AG04449 (cell line): Measurements from ENCODE around the gene RBM7.

Experiments
- CTCF ChIA-PET: fragments of 350-600 bp; formaldehyde crosslinking; extraction: SDS; loops from one replicate; lab custom pipeline; 2021; ENCODE audit warnings: antibody characterized with exemption; lab: Yijun Ruan, JAX
- POLR2A ChIA-PET: fragments of 400-600, 350-600 bp; formaldehyde crosslinking; extraction: SDS; loops from one replicate; lab custom pipeline; 2020; ENCODE audit warnings: antibody characterized with exemption, inconsistent platforms; lab: Yijun Ruan, JAX
- DNase-seq: peaks from one replicate; pipeline ENCODE4 v3.0.0-alpha.2; 2010; ENCODE audit warnings: low read depth, low spot score
- H3K4me3 ChIP-seq: 2 replicates; pipeline ENCODE4 v1.5.1; 2011; ENCODE audit warnings: low read depth, mild to moderate bottlenecking, control low read depth, low read length
- TF ChIP-seq, protein P1 (sequence below): IDR thresholded peaks from one replicate; pipeline ENCODE4 v1.5.1; 2011; ENCODE audit warnings: mild to moderate bottlenecking, moderate library complexity, low read length, control low read depth, inconsistent platforms; ENCODE audit not compliant: insufficient read depth; ENCODE audit errors: missing control alignments

RBM7 gene

DNA sequence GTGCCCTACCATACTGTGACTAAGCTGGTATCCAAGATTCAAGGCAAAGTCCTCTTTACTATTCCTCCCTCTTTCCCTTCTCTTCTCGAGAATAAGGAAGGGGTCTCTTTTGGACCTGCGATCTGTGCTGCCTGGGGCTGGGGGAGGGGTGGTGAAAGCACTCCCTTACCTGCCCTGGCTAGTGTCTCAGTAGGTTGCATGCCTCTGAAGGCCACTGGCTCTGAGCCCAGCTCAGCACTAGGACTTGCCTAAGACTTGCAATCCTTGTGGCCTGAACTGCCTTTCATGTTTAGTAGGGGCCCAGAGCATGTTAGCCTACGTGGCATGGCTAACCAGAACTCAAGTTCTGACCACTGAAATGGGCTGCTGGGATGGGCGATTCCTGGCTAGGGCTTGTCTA lies 25.8 kb downstream of the RBM7 start:
- no peak for DNase-seq
- ChIA-PET CTCF (interaction anchor here (0.7 kb wide), 1 partner anchor 13 kb away, joined by 3 read pairs; the partner anchor contains the start of gene REXO2), POLR2A (no interaction called here)
- no peak overlapping the region for H3K4me3 ChIP-seq
- TF ChIP-seq, protein P1, sequence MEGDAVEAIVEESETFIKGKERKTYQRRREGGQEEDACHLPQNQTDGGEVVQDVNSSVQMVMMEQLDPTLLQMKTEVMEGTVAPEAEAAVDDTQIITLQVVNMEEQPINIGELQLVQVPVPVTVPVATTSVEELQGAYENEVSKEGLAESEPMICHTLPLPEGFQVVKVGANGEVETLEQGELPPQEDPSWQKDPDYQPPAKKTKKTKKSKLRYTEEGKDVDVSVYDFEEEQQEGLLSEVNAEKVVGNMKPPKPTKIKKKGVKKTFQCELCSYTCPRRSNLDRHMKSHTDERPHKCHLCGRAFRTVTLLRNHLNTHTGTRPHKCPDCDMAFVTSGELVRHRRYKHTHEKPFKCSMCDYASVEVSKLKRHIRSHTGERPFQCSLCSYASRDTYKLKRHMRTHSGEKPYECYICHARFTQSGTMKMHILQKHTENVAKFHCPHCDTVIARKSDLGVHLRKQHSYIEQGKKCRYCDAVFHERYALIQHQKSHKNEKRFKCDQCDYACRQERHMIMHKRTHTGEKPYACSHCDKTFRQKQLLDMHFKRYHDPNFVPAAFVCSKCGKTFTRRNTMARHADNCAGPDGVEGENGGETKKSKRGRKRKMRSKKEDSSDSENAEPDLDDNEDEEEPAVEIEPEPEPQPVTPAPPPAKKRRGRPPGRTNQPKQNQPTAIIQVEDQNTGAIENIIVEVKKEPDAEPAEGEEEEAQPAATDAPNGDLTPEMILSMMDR = no peak

DNA sequence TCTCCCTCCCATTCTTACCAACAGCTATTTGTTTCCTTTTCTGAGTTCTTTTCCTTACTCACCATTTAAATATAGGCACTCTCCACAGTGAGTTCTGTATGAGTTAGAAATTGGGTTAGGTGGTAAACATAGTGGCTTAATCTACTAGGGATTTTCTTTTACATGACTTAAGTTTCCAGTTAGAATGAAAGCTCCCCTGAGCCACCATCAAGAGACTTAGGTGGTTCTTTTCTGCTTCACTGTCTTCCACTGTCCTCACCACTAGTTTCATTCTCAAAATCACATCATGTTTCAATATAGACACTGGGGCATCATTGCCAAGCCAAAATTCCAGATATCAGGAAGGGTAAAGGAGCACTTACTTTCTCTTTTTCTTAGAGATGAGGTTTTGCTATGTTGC lies 29.8 kb downstream of the RBM7 start:
- H3K4me3 ChIP-seq = no peak overlapping the region
- DNase-seq = no peak
- CTCF ChIA-PET = interaction anchor here (1.6 kb wide), 1 partner anchor 101 kb away, joined by 3 read pairs; no protein-coding TSS in a partner anchor
- TF ChIP-seq, protein P1 = no peak
- POLR2A ChIA-PET = no interaction called here

DNA sequence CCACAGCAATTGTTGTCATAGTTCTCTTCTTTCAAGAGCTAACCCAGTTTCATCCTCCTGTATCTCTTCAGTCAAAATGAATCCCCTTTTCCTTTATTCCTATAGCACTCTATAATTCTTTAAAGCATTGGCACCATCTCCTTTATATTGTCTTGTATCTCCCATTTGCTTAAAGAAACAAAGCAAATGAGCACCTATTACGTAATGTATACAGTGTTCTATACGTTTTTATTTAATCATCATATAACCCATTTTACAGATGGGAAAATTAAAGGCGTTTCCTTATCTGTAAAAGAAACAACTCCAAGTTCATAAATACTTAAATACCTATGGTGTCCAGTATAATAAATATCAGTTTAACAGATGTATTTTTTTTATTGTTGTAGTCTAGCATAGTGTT lies 32.4 kb downstream of the RBM7 start:
- ChIA-PET CTCF (no interaction called here), POLR2A (no interaction called here)
- TF ChIP-seq, protein P1 = no peak
- DNase-seq = no peak
- H3K4me3 ChIP-seq = no peak overlapping the region

DNA sequence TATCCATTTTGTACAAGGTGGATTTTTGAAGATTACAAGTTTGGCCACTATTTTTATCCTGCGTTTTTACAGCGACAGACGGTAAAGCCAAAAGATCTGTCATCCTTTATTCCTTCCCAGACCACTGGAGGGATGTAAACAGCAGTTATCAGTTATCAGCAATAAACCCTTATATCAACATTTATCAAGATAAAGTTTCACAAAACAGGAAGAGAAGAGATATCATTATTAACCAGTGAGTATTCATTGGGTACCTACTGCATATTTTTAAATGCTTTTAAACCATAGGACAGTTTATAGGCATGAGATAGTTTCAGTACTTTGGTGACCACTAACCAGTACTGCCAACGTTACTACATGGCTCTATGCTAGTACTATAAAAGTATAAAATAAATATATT lies 32.9 kb downstream of the RBM7 start:
- ChIA-PET POLR2A (no interaction called here), CTCF (no interaction called here)
- TF ChIP-seq, protein P1 = no peak
- no peak for DNase-seq
- no peak overlapping the region for H3K4me3 ChIP-seq

DNA sequence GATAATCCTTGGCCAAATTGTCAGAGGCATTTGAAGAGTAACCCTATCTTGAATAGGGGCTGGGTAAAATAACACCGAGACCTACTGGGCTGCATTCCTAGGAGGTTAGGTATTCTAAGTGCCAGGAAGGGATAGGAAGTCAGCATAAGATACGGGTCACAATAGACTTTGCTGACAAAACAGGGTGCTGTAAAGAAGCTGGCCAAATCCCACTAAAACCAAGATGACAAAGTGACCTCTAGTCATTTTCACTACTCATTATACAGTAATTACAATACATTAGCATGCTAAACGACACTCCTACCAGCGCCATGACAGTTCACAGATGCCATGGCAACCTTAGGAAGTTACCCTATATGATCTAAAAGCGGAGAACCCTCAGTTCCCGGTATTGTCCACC lies 37.8 kb downstream of the RBM7 start:
- ChIA-PET CTCF (interaction anchor here (0.9 to 1.6 kb wide), 3 partner anchors 26 to 98 kb away, joined by 3 to 6 read pairs (median 4); no protein-coding TSS in a partner anchor), POLR2A (no interaction called here)
- TF ChIP-seq, protein P1 = no peak
- H3K4me3 ChIP-seq = no peak overlapping the region
- DNase-seq = no peak

GRCh38 chr11:114439229-114440120 lies 39.0 kb downstream of the RBM7 start, which contains the start of gene REXO2:
REXO2 (plus strand) TSS chr11:114439467; CDS start chr11:114439529, 62 bp downstream.
- ChIA-PET CTCF (interaction anchor here (0.9 to 1.6 kb wide), 6 partner anchors 11 to 99 kb away, joined by 3 to 6 read pairs (median 3); no protein-coding TSS in a partner anchor), POLR2A (interaction anchor here (0.9 to 1.1 kb wide), 2 partner anchors 8 to 118 kb away, joined by 3 to 6 read pairs; no protein-coding TSS in a partner anchor)
- DNase-seq = peak; percentile 59
- TF ChIP-seq, protein P1 = peak; percentile 73
- peak within 1 kb of the TSS; percentile 98 for H3K4me3 ChIP-seq
